ENCODE results near the gene ZNHIT1. TPM values are rescaled to one million over a fixed set of nuclear protein-coding genes. Genes with fewer than 3 reads are reported as not detected.

Gene ZNHIT1
- 55.8 TPM for polyA plus RNA-seq (ENCODE audit: insufficient read length)
- long read RNA-seq, donor 1, transcript ZNHIT1-201 (5 exons, 1,225 nt) = major isoform, 57 of 73 reads
- long read RNA-seq, donor 1, transcript ZNHIT1-203 (4 exons, 2,898 nt) = minor isoform, 10 of 73 reads
- long read RNA-seq, donor 1, partial matches to known transcripts = 5 of 73 reads
- long read RNA-seq, donor 1, other reads (novel, unspliced or antisense) = 0 of 73 reads
- long read RNA-seq, donor 2, transcript ZNHIT1-201 (5 exons, 1,225 nt) = major isoform, 65 of 93 reads
- long read RNA-seq, donor 2, transcript ZNHIT1-203 (4 exons, 2,898 nt) = minor isoform, 14 of 93 reads
- long read RNA-seq, donor 2, partial matches to known transcripts = 13 of 93 reads
- long read RNA-seq, donor 2, other reads (novel, unspliced or antisense) = 0 of 93 reads
- long read RNA-seq, donor 3, transcript ZNHIT1-203 (4 exons, 2,898 nt) = minor isoform, 11 of 64 reads
- long read RNA-seq, donor 3, transcript ZNHIT1-201 (5 exons, 1,225 nt) = major isoform, 53 of 64 reads
- long read RNA-seq, donor 3, partial matches to known transcripts = 0 of 64 reads
- long read RNA-seq, donor 3, other reads (novel, unspliced or antisense) = 0 of 64 reads
- long read RNA-seq, donor 4, transcript ZNHIT1-201 (5 exons, 1,225 nt) = major isoform, 11 of 13 reads
- long read RNA-seq, donor 4, partial matches to known transcripts = 0 of 13 reads
- long read RNA-seq, donor 4, other reads (novel, unspliced or antisense) = 0 of 13 reads
- long read RNA-seq, donor 5, transcript ZNHIT1-203 (4 exons, 2,898 nt) = minor isoform, 12 of 188 reads
- long read RNA-seq, donor 5, transcript ZNHIT1-201 (5 exons, 1,225 nt) = major isoform, 126 of 188 reads
- long read RNA-seq, donor 5, partial matches to known transcripts = 38 of 188 reads
- long read RNA-seq, donor 5, other reads (novel, unspliced or antisense) = 12 of 188 reads
- long read RNA-seq, donor 6, transcript ZNHIT1-203 (4 exons, 2,898 nt) = minor isoform, 11 of 95 reads
- long read RNA-seq, donor 6, transcript ZNHIT1-201 (5 exons, 1,225 nt) = major isoform, 58 of 95 reads
- long read RNA-seq, donor 6, partial matches to known transcripts = 19 of 95 reads
- long read RNA-seq, donor 6, other reads (novel, unspliced or antisense) = 7 of 95 reads
- long read RNA-seq, donor 7, transcript ZNHIT1-203 (4 exons, 2,898 nt) = minor isoform, 13 of 132 reads
- long read RNA-seq, donor 7, transcript ZNHIT1-201 (5 exons, 1,225 nt) = major isoform, 94 of 132 reads
- long read RNA-seq, donor 7, partial matches to known transcripts = 24 of 132 reads
- long read RNA-seq, donor 7, other reads (novel, unspliced or antisense) = 0 of 132 reads
- long read RNA-seq, donor 8, transcript ZNHIT1-203 (4 exons, 2,898 nt) = minor isoform, 7 of 44 reads
- long read RNA-seq, donor 8, transcript ZNHIT1-201 (5 exons, 1,225 nt) = major isoform, 37 of 44 reads
- long read RNA-seq, donor 8, partial matches to known transcripts = 0 of 44 reads
- long read RNA-seq, donor 8, other reads (novel, unspliced or antisense) = 0 of 44 reads

DNA sequence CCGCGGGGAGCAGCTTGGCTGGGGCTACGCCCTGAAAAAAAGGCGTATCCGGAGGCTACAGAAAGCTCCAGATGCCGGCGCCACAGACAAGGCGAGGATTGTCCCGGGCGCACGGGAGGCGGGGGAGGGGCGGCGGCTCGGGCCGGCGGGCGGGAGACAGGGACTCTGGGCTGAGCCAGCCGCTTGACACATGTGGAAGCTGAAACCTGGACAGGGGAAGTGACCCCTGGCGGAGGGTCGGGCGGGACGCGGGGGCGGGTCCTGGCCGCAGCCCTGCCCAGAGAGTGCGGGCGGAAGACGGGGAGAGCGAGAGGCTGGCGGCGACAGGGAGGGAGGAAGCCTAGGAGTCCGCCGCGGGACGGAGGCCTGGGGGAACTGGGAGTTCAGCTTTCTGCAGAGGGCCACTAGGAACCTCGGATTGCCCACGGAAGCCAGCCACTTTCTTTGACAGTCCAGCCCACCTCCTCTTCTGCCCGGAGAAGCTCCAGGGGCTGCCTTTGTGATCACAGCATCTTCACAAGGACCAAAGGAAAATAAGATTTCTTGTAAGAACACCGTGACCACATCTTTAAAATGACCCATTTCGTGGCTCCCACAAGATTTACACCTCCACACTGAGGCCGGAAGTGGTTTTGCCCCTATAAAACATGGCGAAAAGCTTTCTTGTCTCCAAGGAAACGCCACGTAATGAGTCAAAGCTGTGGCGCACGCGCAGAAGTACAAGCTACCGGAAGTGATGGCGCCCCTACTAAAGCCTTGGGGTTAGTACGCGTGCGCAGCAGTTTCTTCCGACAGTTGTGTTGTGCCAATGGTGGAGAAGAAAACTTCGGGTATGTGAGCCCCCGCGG is at the start of gene ZNHIT1, which contains the start of gene PLOD3:
Gene ZNHIT1 (plus strand): TSS at position 778 of the 848 bp plus-strand sequence. CDS start 31 bp downstream, at position 809.
Gene PLOD3 (minus strand): TSS at position 194 of the 848 bp plus-strand sequence. CDS start 307 bp downstream, outside the sequence.
- DNase-seq = peak; percentile 99

DNA sequence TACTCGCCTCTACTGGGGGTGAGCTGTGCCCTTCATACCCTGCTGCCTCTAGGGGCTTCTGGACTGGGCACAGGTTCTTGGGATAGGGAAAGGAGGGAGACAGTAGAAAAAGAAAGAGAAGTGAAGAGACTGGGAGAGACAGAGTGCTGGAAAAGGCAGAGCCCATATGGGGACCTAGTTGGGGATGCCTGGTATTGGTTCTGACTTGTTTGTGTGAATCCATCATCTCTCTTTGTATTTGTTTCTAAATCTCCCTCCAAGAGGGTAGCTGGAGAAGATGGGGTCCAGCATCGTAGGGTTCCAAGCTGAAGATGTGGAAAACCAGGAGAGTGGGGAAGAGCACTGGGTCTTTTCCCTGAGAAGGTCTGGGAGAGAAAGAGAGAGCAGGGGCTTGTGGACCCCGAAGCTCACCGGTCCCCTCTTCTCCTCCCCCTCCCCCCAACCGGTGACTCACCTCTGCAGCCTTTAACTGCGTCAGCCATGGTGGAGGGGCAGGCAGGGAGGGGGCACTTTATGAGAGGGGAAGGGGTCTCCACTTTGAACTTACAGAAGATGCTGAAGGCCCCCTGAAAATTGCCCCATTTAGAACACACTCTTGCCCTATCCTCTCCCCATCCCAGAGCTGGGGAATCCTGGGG is 49.4 kb upstream of the ZNHIT1 start:
- no peak for DNase-seq

DNA sequence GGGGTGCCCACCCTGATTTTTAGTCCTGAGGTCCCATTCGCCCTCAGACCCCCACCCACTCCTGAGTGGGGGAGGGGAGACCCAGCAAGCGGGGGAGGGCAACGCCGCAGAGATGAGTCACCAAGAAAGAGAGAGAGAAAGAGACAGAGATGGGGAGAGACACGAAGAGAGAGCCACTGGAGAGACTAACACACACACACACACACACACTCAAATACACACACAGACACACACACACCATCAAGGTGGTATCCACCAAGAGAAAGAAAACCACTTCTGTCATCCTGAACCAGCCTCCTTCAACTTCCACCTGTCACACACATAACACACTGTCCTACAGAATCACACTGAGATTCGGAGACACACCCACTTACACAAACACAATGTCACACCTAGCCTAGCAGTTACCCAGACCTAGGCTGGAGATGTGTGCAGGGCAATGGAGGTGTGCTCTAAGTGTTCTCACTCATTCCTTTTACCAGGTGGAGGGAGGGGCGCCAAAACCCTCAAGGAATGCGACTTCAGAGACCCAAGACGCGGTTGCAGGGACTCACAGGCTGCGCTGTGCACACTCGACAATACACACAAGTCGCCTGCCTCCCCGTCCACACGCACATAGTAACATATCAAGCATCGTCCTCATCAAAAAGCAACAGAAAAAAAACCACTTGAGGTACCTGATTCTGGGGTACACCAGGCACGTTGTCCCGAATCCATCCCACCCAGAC is 48.7 kb upstream of the ZNHIT1 start:
- no peak for DNase-seq

DNA sequence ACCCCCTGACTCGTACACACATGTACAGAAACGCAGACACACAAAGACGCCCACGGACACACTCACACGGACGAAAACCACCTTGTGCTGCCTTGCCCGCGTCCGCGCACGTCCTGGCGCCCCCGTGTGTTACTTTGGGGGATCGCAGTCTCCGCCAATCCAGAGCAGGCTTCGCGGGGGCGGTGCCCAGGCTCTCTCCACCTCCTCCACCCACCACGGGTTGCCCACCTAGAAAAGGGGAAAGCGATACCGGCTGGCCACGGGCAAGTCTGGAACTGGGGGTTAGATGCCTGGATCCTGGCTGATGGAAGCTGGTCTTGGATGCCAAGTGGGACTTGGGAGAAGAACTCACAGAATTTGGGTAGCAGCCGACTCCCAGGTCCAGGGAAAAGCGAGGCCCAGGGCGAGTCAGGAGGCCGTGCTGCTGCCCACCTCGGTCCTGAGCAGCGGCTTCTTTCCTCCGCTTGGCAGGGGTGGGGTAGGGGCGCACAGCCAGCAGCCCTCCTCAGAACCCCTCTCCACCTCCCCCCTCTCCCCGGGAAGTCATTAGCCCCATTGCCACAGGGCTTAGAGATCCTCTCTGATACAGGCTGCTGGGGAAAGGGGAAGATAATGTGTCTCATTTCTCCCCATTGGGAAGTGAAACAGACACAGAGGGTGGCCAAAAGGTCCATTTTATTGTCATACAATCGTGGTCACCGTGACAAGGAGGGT is 48.0 kb upstream of the ZNHIT1 start:
- DNase-seq = no peak

DNA sequence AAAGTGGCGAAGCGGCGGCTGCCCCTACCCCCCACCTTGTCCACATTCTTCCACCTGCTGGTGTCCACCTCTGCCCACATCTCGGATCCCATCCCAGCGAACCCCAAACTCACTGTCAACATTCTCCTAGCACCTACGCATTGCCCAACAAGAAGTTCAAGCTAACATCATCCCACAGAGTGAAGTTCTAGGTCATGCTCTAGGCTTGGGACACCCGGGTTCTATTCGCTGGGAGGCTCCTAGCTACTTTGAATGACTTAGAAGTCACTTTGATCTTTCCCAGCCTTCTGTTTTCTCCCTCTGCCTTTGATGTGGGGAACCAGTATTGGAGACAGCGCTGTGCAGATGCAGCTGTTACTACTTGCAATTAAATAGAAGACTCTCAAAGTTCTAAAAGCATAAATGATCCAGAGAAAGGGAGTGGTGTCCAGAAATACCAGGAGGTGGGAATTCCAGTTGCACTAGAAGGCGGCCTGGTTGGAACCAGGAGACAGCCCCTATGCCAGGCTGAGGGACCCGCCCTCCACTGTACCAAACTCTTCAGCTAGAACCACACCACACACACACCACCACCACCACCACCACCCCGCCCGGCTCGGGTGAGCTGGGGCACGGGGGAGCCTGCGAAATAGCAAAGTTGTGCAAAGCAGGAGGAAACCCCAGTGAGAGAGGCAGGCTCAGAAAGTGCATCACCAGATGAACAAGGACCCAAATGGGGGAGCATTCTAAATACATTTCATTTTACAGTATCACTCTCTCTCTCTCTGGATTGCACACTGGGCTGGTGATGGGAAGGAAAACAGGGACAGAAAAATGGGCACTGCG is 47.1 kb upstream of the ZNHIT1 start:
- no peak for DNase-seq

DNA sequence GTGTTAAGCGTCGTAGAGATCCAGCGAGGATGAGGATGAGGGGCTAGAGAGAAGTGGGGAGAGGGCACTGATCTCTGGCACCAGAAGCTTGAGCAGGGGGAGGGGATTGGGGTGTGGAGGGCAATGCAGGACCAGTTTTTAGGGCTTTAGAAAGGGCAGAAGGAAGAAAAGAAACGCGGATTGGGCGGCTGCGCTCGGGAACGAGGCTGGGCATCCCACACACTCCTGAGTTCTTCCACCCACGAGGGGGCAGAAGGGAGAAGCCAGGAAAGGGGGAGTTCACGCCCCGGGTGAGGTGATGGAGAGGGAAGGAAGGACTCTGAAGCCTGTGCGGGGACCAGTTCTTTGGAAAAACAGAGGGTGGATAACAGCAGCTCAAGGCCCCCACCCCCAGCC is 46.5 kb upstream of the ZNHIT1 start:
- no peak for DNase-seq

DNA sequence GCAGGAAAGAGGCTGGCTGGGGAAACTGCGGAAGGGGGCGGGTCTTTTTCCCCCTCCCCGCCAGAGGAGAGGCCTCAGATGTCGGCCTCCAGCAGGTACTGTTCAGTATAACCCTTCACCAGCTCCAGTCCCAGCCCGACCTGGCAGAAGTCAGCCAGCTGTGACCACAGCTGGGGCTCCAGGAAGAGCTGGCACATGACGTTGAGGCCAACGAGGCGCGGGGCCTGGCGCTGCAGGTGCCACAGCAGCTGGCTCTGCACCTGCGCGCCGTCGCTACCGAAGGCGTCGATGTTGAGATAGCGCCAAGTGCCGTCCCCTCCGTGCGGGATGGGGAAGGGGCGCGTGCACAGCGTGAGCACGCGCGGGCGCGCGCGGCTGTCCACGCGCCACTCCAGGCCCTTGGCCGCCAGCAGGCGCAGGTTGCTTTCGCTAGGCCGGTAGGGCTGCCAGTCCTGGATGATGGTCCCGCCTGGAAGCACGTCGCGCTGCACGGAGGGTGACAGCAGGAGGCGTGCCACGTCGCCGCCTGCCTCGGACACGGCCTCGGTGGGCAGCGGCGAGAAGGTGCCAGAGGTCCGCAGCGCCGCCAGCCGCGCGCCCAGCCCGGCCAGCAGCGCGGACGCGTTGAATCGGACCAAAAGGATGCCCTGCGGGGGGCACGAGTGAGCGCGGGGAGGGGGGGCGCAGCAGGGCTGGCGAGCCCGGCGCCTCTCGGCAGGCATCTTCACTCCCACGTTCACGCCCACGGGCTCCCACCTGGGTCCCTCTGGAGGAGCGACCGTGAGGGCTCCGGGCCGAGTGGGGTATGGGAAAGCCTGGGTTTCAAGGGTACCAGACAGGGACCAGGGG is 45.7 kb upstream of the ZNHIT1 start:
- no peak for DNase-seq

DNA sequence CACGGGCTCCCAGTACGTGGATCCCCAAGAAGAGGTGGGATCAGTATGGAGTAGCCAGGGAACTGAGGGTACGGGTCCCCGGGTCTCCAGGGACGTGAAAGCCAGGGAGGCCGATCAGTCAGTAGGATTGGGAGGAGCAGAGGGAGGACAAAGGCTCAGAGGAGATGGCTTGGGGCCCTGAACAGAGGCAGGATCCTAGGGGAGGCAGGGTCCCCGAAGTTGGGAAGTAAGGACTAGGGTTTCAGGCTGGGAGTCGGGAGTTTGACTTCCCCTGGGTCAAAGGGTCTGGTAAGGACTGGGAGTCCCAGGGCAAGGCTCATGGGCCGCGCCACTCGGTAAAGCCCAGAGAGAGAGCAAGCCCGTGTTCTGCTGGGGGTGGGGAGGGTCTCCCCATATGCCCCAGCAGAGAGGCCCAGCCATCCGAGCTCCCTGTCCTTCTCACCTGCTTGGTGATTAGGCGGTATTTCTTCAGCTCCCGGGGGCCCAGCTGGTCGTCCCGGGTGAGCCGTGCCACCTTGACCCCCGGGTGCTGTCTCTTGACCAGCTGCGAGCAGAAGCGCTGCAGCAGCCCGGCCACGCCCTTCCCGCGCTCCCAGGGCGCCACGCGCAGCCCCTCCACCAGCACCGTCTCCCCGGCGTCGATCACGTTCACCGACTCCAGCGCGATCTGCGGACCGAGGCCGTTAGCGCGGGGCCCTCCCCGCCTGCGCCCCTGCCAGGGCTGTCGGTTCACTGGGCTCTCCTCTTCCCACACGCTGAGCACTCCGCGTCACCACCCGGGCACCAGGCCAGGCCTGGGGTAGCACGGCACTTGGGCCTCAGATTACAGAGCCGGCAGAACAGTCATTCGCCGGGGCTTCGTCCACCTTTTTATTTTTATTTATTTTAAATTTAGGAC is 44.9 kb upstream of the ZNHIT1 start:
- no peak for DNase-seq

DNA sequence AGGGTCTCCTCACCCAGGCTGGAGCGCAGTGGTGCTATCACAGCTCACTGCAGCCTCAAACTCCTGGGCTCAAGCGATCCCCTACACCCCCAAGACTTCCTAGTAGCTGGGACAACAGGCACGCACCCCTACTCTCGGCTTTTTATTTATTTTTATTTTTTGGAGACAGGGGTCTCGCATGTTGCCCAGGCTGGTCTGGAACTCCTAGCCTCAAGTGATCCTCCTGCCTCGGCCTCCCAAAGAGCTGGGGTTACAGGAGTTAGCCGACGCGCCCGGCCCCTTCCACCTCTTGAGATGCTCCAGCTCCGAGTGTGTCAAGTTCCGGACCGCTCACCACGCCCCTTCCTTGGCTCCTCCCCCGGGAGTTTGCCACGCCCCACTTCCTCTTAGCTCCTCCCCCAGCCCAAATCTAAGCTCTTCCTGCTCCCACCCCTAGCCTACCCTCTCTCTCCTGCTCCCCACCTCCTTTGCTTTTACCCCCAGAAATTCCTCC is 44.2 kb upstream of the ZNHIT1 start:
- no peak for DNase-seq

DNA sequence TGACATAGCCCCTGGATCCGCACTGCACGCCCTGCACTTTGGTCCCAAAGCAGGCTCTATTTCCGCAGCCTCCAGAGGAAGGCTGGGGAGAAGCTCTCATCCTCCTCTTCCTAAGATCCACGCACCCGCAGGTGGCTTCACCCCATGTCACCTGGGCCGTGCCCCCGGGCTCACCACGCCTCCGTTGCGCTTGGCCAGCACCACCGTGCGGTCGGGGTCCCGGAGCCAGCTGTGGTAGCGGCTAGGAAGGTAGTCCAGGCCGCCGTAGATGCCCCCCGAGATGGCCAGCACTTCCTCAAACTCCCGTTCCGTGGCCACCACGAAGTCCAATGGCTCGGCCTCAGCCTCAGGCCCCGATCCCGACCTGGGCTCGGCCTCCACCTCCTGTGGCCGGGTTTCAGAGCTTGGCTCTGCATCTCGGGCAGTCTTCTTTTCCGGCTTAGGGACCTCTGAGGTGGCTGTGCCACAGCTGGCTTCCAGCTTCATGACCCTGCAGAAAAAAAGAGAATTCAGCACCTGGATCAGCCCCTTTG is 43.6 kb upstream of the ZNHIT1 start:
- no peak for DNase-seq

DNA sequence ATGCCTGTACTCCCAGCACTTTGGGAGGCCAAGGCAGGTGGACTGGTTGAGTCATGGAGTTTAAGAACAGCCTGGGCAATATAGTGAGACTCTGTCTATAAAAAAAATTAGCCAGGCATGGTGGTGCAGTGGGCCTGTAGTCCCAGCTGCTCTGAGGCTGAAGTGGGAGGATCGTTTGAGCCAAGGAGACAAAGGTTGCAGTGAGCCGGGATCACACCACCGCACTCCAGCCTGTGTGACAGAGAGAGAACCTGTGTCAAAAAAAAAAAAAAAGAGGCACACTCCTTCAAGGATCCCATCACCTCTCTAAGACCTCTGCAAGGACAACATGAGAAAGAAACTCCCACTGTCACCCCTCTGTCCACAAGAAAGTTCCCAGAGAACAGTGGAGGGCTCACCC is 42.3 kb upstream of the ZNHIT1 start:
- no peak for DNase-seq

DNA sequence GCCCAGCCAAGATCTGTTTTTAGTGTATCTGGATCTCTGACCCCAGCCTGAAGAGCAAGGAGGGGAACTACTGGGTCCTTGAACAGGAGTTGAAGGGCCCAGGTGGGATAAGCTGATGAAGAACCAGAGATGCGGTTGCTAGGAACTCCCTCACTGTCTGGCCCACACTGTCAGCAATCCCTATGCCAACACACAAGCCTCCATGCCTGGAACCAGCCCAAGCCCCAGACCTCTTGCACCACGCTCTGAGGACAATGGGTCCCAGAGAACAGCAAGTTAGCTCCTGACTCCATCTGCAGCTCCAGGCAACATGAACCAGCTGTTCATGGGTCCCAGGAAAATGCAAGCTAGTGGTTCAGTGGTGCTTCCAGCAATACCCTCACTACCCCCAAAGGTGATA is 40.3 kb upstream of the ZNHIT1 start:
- no peak for DNase-seq

DNA sequence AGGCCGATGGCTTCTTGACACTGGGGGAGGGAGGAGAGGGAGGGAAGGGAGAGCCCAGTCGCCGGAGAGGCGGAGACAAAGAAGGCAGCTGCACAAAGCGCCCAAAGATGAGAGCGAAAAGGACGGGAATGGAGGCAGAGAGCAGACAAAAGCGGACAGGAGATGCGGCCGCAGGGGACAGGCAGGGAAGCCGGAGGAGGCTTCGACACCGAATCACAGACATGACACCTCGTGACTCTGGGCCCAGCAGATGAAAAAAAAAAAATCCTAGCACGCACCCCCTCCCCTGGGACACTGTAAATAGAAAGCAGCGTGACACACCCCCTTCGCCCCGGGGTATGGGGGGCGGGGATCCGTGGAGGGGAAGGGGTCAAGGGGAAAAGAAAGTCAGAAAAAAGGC is 38.8 kb upstream of the ZNHIT1 start:
- DNase-seq = no peak

DNA sequence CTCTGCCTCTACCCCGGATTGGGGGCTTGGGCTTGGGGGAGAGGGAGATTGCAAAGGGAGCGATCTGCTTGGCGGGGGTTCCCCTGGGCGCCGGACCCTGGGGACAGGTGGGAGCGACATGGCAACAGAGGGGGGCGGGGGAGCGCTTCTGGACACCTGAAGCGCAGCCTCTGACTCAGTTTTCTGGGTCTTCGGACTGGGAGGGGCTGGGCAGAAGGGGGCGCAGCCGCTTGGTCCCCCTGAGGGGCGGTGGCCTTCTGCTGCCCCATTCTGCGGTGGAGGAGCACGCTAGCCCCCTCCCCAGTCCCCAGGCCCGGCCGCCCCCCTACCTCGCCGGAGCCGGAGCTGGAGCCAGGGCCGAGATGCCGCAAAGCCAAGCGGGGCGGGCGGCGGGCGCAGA is 38.3 kb upstream of the ZNHIT1 start:
- DNase-seq = no peak

DNA sequence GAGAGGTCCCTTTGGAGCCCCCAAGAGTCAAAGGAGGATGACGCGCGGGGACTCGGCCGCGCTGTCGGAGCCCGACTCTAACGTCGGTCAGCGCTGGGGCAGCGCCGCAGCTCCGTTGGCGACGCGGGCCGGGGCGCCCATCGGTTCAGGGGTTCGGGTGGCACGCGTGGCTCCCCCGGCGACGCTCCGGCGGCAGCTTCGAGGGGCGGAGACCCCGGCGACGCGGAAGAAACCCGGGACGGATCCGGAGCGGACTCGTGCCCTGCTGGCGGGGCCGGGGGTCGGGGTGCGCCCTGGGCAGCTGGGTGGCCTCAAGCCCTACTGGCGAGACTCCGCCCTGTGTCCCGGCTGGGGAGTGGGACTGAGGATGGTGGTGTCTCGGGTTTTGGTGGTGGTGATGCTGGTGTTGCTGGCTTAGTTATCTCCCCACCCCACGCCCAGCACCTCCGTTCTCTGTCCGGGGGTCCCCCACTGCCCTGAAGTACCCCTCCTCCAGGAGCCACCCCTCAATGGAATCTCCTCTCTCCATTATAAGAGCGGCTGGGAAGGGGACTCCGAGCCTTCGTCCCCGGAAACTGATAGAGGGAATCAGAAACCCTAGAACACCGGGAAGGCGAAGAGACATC is 37.7 kb upstream of the ZNHIT1 start, which contains the start of gene NAT16:
Gene NAT16 (minus strand): TSS at position 164 of the 626 bp plus-strand sequence. CDS start 5,486 bp downstream, outside the sequence.
- DNase-seq = no peak

All from left kidney (tissue), 8 donors.